Activated CD8-positive, alpha-beta memory T cell treated with anti-CD3 and anti-CD28 coated beads for 48 hours (primary cell): ENCODE data around the gene RPTOR.

Experiments
- DNase-seq, 3 experiments: peaks; one replicate each; pipeline ENCODE4 v3.0.0-alpha.2; 2020; ENCODE audit warnings: low read depth in 2 of 3, low spot score in 2 of 3

The RPTOR gene

GRCh38 chr17:80826346-80826954 lies 281.8 kb downstream of the RPTOR start:
- no peak for DNase-seq

- DNase-seq, result no peak
Measured at GRCh38 chr17:80826955-80827645, 282.5 kb downstream of the RPTOR start.

GRCh38 chr17:80827646-80828643 lies 283.3 kb downstream of the RPTOR start:
- DNase-seq, result no peak

- DNase-seq, result no peak
Measured at GRCh38 chr17:80829166-80829813, 284.7 kb downstream of the RPTOR start.

- DNase-seq, result no peak
Measured at GRCh38 chr17:80830020-80830780, 285.6 kb downstream of the RPTOR start.

- DNase-seq, result no peak
Measured at GRCh38 chr17:80831491-80831890, 286.9 kb downstream of the RPTOR start.

- DNase-seq, result no peak
Measured at GRCh38 chr17:80832266-80832676, 287.6 kb downstream of the RPTOR start.

GRCh38 chr17:80832888-80833583 lies 288.4 kb downstream of the RPTOR start:
- DNase-seq, result peak; percentile 43 to 75 (median 70)

- DNase-seq, result no peak
Measured at GRCh38 chr17:80833952-80834892, 289.6 kb downstream of the RPTOR start.

GRCh38 chr17:80834893-80835275 lies 290.2 kb downstream of the RPTOR start:
- DNase-seq, result no peak

GRCh38 chr17:80835816-80836657 lies 291.4 kb downstream of the RPTOR start:
- DNase-seq, result no peak

GRCh38 chr17:80836658-80836965 lies 292.0 kb downstream of the RPTOR start:
- no peak for DNase-seq

- DNase-seq, result no peak
Measured at GRCh38 chr17:80836971-80837481, 292.4 kb downstream of the RPTOR start.

GRCh38 chr17:80837711-80838110 lies 293.1 kb downstream of the RPTOR start:
- no peak for DNase-seq

GRCh38 chr17:80838311-80839025 lies 293.8 kb downstream of the RPTOR start:
- no peak for DNase-seq

- no peak for DNase-seq
Measured at GRCh38 chr17:80839026-80839345, 294.3 kb downstream of the RPTOR start.

GRCh38 chr17:80839511-80839941 lies 294.9 kb downstream of the RPTOR start:
- no peak for DNase-seq
